Endothelial cell of umbilical vein (primary cell): Measurements from ENCODE around the gene LDLRAD4.

ENCODE experiments used
- EZH2 ChIP-seq: IDR thresholded peaks from 2 replicates; pipeline ENCODE4 v1.6.1; 2012; ENCODE audit warnings: borderline replicate concordance, low read depth, mild to moderate bottlenecking, moderate library complexity, low read length, inconsistent platforms; ENCODE audit not compliant: severe bottlenecking
- FOS ChIP-seq: IDR thresholded peaks from 2 replicates; pipeline ENCODE4 v1.6.1; 2011; ENCODE audit warnings: mild to moderate bottlenecking, low read length, moderate library complexity, borderline replicate concordance; ENCODE audit not compliant: insufficient read depth
- MYC ChIP-seq: IDR thresholded peaks from one replicate; pipeline ENCODE4 v1.6.1; 2011; ENCODE audit warnings: mild to moderate bottlenecking, low read depth, low read length
- POLR2A ChIP-seq: IDR thresholded peaks from 2 replicates; pipeline ENCODE4 v1.6.1; 2012; ENCODE audit warnings: low read depth, mild to moderate bottlenecking, control low read depth, low read length
- POLR2AphosphoS5 ChIP-seq: IDR thresholded peaks from 2 replicates; pipeline ENCODE4 v1.6.1; 2012; ENCODE audit warnings: low read depth, mild to moderate bottlenecking, control low read depth, low read length, moderate library complexity; ENCODE audit not compliant: insufficient read depth
- TF ChIP-seq, protein P1 (sequence below), 2 donors: IDR thresholded peaks; 1 replicate in 1 of 2; 2 replicates in 1 of 2; pipeline ENCODE4 v1.5.1; 2011; ENCODE audit warnings: low read length in 2 of 2, mild to moderate bottlenecking in 2 of 2, moderate library complexity in 2 of 2, control low read depth in 1 of 2, inconsistent platforms in 1 of 2, low read depth in 1 of 2; ENCODE audit not compliant: insufficient read depth in 1 of 2; ENCODE audit errors: extremely low read depth in 1 of 2

DNA sequence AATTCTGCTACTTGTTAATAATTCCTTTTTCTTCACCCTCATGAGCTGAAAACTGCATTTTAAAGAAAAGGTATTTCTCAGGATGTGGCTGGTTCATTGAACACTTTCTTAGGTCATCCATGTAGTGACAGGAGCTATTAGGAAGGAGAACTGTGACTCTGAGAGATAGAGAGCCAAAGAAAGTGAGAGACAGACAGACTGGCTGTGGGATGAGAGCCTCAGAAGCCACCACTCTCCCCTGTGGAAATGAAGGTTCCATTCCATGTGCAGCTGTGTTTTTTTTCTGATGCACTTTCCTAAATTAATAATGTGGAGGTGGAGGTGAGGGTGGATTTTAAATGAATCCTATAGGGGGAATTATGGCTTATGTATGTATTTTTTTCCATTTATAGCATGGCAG lies 394.5 kb downstream of the LDLRAD4 start:
- TF ChIP-seq MYC (no peak), FOS (no peak), POLR2A (no peak), POLR2AphosphoS5 (no peak), EZH2 (no peak)
- TF ChIP-seq, protein P1, sequence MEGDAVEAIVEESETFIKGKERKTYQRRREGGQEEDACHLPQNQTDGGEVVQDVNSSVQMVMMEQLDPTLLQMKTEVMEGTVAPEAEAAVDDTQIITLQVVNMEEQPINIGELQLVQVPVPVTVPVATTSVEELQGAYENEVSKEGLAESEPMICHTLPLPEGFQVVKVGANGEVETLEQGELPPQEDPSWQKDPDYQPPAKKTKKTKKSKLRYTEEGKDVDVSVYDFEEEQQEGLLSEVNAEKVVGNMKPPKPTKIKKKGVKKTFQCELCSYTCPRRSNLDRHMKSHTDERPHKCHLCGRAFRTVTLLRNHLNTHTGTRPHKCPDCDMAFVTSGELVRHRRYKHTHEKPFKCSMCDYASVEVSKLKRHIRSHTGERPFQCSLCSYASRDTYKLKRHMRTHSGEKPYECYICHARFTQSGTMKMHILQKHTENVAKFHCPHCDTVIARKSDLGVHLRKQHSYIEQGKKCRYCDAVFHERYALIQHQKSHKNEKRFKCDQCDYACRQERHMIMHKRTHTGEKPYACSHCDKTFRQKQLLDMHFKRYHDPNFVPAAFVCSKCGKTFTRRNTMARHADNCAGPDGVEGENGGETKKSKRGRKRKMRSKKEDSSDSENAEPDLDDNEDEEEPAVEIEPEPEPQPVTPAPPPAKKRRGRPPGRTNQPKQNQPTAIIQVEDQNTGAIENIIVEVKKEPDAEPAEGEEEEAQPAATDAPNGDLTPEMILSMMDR (IDR thresholded peaks at IDR 0.05; ENCODE audit: extremely low read depth in 1 of 2, insufficient read depth in 1 of 2, low read depth in 1 of 2, low read length in 2 of 2) = no peak
